ENCODE data around the gene PTPRJ. TPM values are rescaled to one million over a fixed set of nuclear protein-coding genes. Genes with fewer than 3 reads are reported as not detected.

Gene PTPRJ
- total RNA-seq, 1 experiment from 2014 or later, result 43.7 TPM

DNA sequence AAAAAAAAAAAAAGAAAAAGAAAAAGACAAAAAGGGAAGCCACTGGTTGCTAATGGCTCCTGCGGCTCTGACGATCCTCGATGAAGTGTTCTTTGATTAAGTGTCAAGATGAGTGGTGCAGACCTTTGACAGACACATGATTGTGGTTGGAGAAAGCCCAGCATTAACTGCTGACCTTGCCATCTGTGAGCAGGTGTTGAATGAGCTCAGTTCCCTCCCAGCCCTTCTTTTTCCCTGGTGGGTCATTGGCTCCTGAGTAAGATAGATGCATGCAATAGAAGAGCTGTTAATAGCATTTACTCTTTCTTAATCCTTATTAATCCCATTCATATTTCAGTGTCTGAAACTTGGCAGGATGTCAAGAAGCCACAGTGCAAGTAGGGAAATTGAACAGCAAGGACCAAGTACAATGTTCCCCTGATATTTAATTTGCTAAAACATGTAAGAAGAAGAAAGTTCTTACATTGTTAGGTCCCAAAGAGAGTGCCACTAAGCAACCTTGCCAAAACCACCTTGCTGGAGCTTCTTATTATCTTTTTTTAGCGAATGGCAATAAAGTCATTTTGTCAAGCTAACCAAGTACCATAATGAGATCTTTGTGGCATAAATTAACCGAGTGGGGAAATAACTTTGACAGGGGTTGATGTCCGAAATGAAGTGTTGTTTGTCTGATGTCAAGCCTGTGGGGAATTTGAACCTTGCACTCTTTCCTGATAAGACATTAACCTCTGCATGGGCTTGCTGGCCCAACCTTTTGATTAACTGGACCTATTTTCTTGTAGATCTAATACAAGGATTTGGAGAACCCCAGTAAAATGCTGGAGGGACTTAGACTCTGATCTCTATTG lies 113.7 kb downstream of the PTPRJ start:
- H4K20me1 ChIP-seq (ENCODE audit: insufficient read depth), result no peaks in the 10 kb centered on the region
- POLR2A ChIA-PET (ENCODE audit: unreplicated experiment), result interaction anchor here (0.7 kb wide), 1 partner anchor 156 kb away, joined by 4 read pairs; no protein-coding TSS in a partner anchor
- intact Hi-C loops (cut with micrococcal nuclease; ENCODE audit: unreplicated experiment), result no loop called here
- no peak overlapping the region for H2AFZ ChIP-seq
- no peak overlapping the region for H3K4me3 ChIP-seq
- H3K27me3 ChIP-seq (ENCODE audit: insufficient read depth, low read depth), result no peaks in the 10 kb centered on the region
- no TSS peak for BruUV-seq (replicated peaks)
- no peaks in the 10 kb centered on the region for H3K9me3 ChIP-seq (ENCODE audit: insufficient read depth, low read depth)
- no peak for DNase-seq
- H3K79me2 ChIP-seq (ENCODE audit: low read depth), result peaks cover 85% of the 10 kb centered on the region
- no peaks in the 10 kb centered on the region for H3K36me3 ChIP-seq (ENCODE audit: low read depth)
- H3K4me2 ChIP-seq, result no peak overlapping the region
- H3F3A ChIP-seq (ENCODE audit: insufficient read depth, low read depth), result peaks cover 45% of the 10 kb centered on the region; the same call in 1 of the 2 replicates
- CTCF ChIA-PET, result no interaction called here
- no peak overlapping the region for H3K27ac ChIP-seq
- H3K4me1 ChIP-seq (replicated peaks; ENCODE audit: insufficient read depth), result peaks cover 45% of the 10 kb centered on the region
- H3K9me2 ChIP-seq (ENCODE audit: insufficient read depth), result no peaks in the 10 kb centered on the region
- TF ChIP-seq CTCF (conservative IDR thresholded peaks at IDR 0.05), result no peak
- no peak for TF ChIP-seq EZH2 (IDR thresholded peaks at IDR 0.05; ENCODE audit: low read depth)

GRCh38 chr11:48094643-48095339 lies 114.4 kb downstream of the PTPRJ start:
- no peaks in the 10 kb centered on the region for H3K9me3 ChIP-seq (ENCODE audit: insufficient read depth, low read depth)
- no peak for DNase-seq
- H3F3A ChIP-seq (ENCODE audit: insufficient read depth, low read depth), result peaks cover 45% of the 10 kb centered on the region; the same call in 1 of the 2 replicates
- H4K20me1 ChIP-seq (ENCODE audit: insufficient read depth), result no peaks in the 10 kb centered on the region
- peaks cover 44% of the 10 kb centered on the region for H3K4me1 ChIP-seq (replicated peaks; ENCODE audit: insufficient read depth)
- intact Hi-C loops (cut with micrococcal nuclease; ENCODE audit: unreplicated experiment), result no loop called here
- no TSS peak for BruUV-seq (replicated peaks)
- no peak overlapping the region for H2AFZ ChIP-seq
- ChIA-PET CTCF (no interaction called here), POLR2A (ENCODE audit: unreplicated experiment) (no interaction called here)
- H3K79me2 ChIP-seq (ENCODE audit: low read depth), result peaks cover 88% of the 10 kb centered on the region
- H3K27me3 ChIP-seq (ENCODE audit: insufficient read depth, low read depth), result no peaks in the 10 kb centered on the region
- H3K9me2 ChIP-seq (ENCODE audit: insufficient read depth), result no peaks in the 10 kb centered on the region
- no peak overlapping the region for H3K27ac ChIP-seq
- H3K4me2 ChIP-seq, result no peak overlapping the region
- H3K4me3 ChIP-seq, result no peak overlapping the region
- TF ChIP-seq CTCF (conservative IDR thresholded peaks at IDR 0.05) (no peak), EZH2 (IDR thresholded peaks at IDR 0.05; ENCODE audit: low read depth) (no peak)
- H3K36me3 ChIP-seq (ENCODE audit: low read depth), result no peaks in the 10 kb centered on the region

DNA sequence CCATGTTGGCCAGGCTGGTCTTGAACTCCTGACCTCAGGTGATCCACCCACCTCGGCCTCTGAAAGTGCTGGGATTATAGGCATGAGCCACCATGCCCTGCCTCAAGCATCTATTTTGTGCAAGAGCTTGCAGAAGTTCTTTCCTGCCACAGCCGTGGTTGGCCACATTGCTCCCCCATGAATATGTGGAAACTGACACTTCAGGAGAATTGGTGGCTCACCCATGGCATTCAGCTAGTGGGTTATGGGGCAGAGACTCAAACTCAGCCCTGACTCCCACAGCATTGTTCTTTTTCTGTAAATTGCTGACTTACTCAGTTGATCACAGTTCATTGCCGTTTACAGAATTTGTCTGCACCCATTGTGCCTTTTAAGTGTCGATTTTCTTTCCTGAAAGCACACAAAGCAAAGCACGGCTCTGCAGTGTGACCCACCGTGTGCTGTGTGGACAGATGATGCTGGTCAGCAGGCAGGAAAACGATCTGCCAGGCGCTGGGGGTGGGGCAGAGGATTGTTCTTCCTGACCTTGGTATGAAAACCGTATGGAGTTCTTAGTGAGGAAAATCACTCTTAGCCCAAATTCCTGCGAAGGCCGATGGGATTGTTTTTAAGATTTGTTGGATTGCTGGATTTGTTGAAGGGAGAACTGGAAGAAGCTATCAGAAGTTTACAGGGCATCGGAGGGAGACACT lies 115.6 kb downstream of the PTPRJ start:
- H4K20me1 ChIP-seq (ENCODE audit: insufficient read depth), result no peaks in the 10 kb centered on the region
- H3K4me1 ChIP-seq (replicated peaks; ENCODE audit: insufficient read depth), result peaks cover 32% of the 10 kb centered on the region
- no peak for DNase-seq
- H3F3A ChIP-seq (ENCODE audit: insufficient read depth, low read depth), result peaks cover 35% of the 10 kb centered on the region; the same call in 1 of the 2 replicates
- no peak overlapping the region; the same call in 1 of the 2 replicates for H3K27ac ChIP-seq
- no peaks in the 10 kb centered on the region for H3K9me3 ChIP-seq (ENCODE audit: insufficient read depth, low read depth)
- no peaks in the 10 kb centered on the region for H3K27me3 ChIP-seq (ENCODE audit: insufficient read depth, low read depth)
- intact Hi-C loops (cut with micrococcal nuclease; ENCODE audit: unreplicated experiment), result no loop called here
- no TSS peak for BruUV-seq (replicated peaks)
- no peaks in the 10 kb centered on the region for H3K9me2 ChIP-seq (ENCODE audit: insufficient read depth)
- H3K4me2 ChIP-seq, result no peak overlapping the region
- no peaks in the 10 kb centered on the region for H3K36me3 ChIP-seq (ENCODE audit: low read depth)
- ChIA-PET CTCF (no interaction called here), POLR2A (ENCODE audit: unreplicated experiment) (no interaction called here)
- H3K4me3 ChIP-seq, result no peak overlapping the region
- H2AFZ ChIP-seq, result no peak overlapping the region
- peaks cover 88% of the 10 kb centered on the region for H3K79me2 ChIP-seq (ENCODE audit: low read depth)
- TF ChIP-seq EZH2 (IDR thresholded peaks at IDR 0.05; ENCODE audit: low read depth) (no peak), CTCF (conservative IDR thresholded peaks at IDR 0.05) (no peak)

Measured in PC-9 (cell line).